Ureter (tissue), 1 donor: ENCODE data around the gene PPM1H. TPM values are rescaled to one million over a fixed set of nuclear protein-coding genes. Genes with fewer than 3 reads are reported as not detected.
"Not testable (repeated sequence)": the region's sequence is repeated elsewhere in the genome, so short reads cannot be mapped to it uniquely, and the experiment has no call there.

Experiments used
- DNase-seq: peaks from one replicate; pipeline ENCODE4 v3.0.0-alpha.2; 2020; ENCODE audit warnings: low spot score
- total RNA-seq: library from RNA; stranded (reverse); gene quantifications from one replicate; pipeline ENCODE4 v1.2.4, GENCODE V29; 2023
- donor health status: DM: yes; HTN: yes; CAD: no.

PPM1H gene
- total RNA-seq, 1 donor from 2014 or later, result 16.2 TPM

GRCh38 chr12:62736596-62736995, 198.4 kb downstream of the PPM1H start:
- DNase-seq, result no peak

- no peak for DNase-seq
Measured at GRCh38 chr12:62732861-62733427, 202.0 kb downstream of the PPM1H start.

- no peak for DNase-seq
Measured at GRCh38 chr12:62731055-62731820, 203.7 kb downstream of the PPM1H start.

DNA sequence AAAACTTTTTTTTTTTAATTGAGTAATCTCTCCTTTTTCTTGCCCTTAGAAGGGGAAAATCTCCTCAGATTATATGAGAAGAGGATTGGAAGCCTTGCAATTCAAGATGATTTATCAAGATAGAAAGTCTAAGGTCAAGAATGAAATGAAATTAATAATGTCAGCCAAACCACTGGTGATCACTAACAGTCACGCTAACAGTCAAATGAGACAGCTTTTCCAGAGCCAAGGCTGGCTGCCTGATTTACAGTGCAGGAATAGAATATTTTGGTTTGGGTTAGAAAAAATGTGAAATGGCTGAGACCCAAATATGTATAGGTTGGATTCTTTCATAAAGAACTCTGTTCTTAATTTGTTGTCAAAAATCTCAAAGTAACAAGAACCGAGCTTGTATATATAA, 204.3 kb downstream of the PPM1H start:
- DNase-seq, result no peak

- DNase-seq, result not testable (repeated sequence)
Measured at GRCh38 chr12:62729579-62730544, 205.1 kb downstream of the PPM1H start.

- no peak for DNase-seq
Measured at GRCh38 chr12:62728741-62729140, 206.2 kb downstream of the PPM1H start.

DNA sequence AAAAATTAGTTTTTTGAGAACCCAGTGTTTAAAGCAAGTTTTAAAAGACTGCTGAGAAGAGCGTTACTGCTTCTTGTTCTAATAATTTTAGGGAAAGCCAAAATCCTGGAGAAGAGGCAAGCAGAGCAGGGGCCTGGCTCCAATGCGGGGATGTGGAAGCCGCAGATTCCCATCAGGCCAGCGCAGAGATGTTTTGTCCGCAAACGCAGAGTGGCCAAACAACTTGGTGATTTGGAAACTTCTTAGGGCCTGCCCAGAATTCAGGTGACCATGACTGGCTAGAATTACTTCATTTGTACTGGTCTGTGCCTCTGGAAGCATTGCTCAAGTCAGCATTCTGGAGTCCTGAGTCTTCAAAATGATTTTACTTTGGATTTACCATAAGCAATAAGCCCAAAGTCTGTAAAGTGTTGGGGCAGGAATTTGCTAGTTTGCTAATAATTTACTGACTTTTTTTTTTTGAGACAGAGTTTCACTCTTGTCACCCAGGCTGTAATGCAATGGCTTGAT, 208.4 kb downstream of the PPM1H start:
- no peak for DNase-seq

GRCh38 chr12:62725781-62726180, 209.2 kb downstream of the PPM1H start:
- no peak for DNase-seq

DNA sequence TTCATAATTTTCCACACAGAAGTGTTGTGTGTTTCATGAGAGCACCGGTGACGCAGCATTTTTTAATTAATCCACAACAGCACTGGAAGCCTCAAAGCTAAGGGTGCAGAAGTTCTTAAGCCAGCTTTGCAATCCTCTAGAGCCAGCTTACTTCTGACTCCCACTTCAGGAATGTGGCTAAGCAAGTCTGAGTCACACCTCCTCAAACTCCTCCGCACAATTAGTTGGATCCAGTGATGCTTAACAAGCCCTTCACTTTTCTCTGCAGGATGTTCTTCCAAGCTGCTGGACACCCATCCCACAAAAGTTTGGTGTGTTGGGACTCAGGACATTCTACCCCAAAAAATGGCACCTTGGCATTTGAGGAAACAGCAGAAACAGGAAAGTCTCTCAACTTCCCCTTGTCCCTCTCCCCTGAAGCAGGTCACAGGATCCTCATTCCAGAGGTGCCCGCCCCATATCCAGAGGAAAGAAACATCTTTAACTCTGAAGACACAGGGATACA, 210.0 kb downstream of the PPM1H start:
- peak; percentile 63 for DNase-seq

- no peak for DNase-seq
Measured at GRCh38 chr12:62724285-62724684, 210.7 kb downstream of the PPM1H start.

DNA sequence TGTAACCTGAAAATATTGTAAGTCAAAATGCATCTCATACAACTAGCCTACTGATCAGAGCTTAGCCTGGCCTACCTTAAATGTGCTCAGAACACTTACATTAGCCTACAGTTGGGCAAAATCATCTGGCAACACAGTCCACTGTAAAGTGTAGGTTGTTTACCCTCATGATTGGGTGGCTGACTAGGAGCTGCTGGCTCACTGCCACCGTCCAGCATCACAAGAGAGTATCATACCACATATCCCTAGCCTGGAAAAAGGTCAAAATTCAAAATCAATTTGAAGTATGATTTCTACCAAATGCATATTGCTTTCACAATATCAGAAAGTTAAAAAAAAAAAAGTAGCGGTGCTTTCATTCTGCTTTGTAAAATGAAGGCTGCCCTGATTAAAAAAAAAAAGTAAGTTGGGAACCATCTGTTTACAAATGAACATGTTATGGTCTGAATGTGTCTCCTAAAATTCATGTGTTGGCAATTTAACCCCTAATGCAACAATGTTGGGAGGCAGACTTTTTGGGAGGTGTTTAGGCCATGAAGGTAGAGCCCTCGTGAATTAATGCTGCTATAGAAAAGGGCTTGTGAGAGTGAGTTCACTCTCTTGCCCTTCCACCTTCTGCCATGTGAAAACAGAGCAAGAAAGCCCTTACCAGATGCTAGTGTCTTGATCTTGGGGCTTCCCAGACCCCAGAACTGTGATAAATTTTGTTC, 211.8 kb downstream of the PPM1H start:
- no peak for DNase-seq

GRCh38 chr12:62720661-62721330, 214.2 kb downstream of the PPM1H start:
- no peak for DNase-seq

DNA sequence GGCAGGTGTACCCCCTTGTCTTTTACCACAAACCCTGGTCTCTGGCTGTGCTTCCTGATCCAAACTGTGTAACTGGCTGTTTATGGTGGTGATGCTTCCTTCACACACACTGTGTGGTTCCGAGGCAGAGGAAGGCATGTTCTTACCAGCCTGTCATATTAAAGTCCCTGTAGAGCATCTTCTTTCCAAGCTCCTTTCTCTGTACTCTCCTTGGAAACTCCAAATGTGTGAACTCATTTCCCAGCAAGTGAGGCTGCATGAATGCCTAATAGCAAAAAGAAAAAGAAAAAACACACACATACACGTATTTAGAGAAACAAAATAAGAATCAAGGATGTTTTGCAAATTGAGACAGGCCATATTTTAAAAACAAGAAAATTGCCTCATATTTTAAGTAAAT, 214.9 kb downstream of the PPM1H start:
- DNase-seq, result no peak

GRCh38 chr12:62718762-62719426, 216.1 kb downstream of the PPM1H start:
- DNase-seq, result no peak

DNA sequence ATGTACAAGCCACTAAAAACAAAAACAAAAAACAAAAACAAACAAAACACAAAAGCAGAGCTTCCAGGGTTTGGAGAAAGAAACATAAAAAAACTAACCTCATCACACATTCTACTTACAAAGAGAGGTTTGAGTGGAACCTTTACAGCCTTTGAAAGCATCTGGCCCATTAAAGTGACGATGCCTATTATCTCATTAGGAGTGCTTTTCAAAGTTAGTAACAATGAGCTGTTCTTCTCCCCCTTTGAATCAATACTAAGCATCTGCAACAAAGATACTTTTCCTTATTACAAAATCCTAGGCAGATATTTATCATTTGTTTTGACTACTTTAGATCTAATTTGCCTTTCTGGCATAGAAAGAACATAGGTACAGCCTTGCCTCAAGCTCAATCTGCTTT, 217.3 kb downstream of the PPM1H start:
- DNase-seq, result no peak

- no peak for DNase-seq
Measured at GRCh38 chr12:62716866-62717525, 218.0 kb downstream of the PPM1H start.

- DNase-seq, result no peak
Measured at GRCh38 chr12:62716037-62716436, 218.9 kb downstream of the PPM1H start.

DNA sequence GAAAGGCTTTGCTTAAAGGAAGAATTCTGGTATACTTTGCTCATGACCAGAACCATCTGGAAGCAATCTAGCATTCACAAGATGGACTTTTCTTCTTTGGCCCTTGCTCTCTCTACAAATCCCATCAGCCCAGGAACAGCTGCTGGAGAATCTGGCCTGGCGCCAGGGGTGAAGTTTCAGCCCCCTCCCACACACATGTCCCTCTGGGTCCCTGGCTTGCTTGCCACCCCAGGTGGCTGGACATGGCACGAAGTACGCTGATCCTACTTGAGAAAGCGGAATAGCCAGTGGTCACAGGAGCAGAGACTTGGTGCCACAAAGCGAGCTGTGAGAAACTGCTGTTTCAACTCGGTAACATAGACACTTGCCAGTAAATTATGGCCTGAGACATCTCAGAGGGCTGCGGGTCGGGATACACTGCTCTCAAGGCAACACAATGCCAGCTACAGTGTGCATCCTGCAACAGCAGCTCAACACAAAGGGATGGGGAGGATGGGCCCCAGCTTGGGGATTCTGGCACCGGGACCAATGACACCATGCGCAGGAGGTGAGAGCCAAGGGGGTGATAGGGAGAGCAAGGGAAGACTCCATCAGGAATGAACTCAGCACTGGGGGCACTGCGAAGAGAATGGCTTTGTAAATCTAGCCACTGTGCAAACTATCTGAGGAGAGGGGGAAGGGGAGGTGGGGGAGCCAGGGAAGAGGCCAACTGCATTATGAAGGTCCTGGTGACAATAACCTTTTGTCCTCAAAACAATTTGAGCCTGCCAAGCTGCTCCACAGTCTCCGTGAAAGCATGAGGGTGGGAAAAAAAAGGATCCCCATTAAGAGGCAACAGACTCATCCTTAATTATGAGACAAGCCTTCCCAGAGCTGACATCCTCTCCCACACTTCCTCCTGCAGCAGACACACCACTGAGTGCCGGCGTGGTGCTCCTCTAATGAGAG, 219.9 kb downstream of the PPM1H start:
- no peak for DNase-seq
